Fibroblast of mammary gland (primary cell): ENCODE measurements around the gene ECT2L.

ENCODE experiments used
- DNase-seq: peaks from one replicate; pipeline ENCODE4 v3.0.0-alpha.2; 2010; ENCODE audit warnings: low read depth
- H3K4me3 ChIP-seq: 2 replicates; pipeline ENCODE4 v1.5.1; 2011; ENCODE audit warnings: low read depth, mild to moderate bottlenecking, low read length, moderate library complexity; ENCODE audit not compliant: control insufficient read depth
- TF ChIP-seq, protein P1 (sequence below): conservative IDR thresholded peaks from 2 replicates; pipeline ENCODE4 v1.5.1; 2011; ENCODE audit warnings: low read depth, low read length, inconsistent platforms; ENCODE audit not compliant: control insufficient read depth, insufficient read depth

Gene ECT2L

GRCh38 chr6:138865480-138866109 lies 69.7 kb downstream of the ECT2L start:
- DNase-seq, result no peak
- TF ChIP-seq, protein P1, sequence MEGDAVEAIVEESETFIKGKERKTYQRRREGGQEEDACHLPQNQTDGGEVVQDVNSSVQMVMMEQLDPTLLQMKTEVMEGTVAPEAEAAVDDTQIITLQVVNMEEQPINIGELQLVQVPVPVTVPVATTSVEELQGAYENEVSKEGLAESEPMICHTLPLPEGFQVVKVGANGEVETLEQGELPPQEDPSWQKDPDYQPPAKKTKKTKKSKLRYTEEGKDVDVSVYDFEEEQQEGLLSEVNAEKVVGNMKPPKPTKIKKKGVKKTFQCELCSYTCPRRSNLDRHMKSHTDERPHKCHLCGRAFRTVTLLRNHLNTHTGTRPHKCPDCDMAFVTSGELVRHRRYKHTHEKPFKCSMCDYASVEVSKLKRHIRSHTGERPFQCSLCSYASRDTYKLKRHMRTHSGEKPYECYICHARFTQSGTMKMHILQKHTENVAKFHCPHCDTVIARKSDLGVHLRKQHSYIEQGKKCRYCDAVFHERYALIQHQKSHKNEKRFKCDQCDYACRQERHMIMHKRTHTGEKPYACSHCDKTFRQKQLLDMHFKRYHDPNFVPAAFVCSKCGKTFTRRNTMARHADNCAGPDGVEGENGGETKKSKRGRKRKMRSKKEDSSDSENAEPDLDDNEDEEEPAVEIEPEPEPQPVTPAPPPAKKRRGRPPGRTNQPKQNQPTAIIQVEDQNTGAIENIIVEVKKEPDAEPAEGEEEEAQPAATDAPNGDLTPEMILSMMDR, result no peak
- H3K4me3 ChIP-seq, result no peak overlapping the region

GRCh38 chr6:138868181-138868580 lies 72.3 kb downstream of the ECT2L start:
- no peak for DNase-seq
- no peak overlapping the region for H3K4me3 ChIP-seq
- TF ChIP-seq, protein P1, result no peak

- no peak overlapping the region for H3K4me3 ChIP-seq
- DNase-seq, result peak; percentile 5
- TF ChIP-seq, protein P1, result no peak
Observed at GRCh38 chr6:138869398-138869797, 73.5 kb downstream of the ECT2L start.

DNA sequence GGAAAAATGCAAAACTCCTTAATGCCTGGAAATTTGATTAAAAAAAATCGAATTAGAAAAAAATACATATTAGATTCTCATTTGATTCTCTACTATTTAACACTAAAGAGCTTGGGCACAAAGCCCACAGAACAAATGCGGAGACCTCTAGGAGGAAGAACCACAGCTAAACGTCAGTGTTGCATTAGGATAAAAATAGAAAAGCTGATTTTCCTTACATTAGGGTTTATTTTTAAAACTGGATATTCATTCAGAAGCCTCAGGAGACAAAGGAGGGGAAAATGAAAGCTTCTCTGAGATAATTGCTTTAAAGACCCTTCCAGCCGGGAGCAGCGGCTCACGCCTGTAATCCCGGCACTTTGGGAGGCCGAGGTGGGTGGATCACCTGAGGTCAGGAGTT lies 77.3 kb downstream of the ECT2L start:
- TF ChIP-seq, protein P1, result no peak

GRCh38 chr6:138882369-138883017 lies 86.6 kb downstream of the ECT2L start:
- DNase-seq, result no peak

More for the DNA sequence above, 77.3 kb downstream of the ECT2L start:
- H3K4me3 ChIP-seq, result no peak overlapping the region
- no peak for DNase-seq

GRCh38 chr6:138885156-138885819 lies 89.4 kb downstream of the ECT2L start:
- no peak for DNase-seq
- H3K4me3 ChIP-seq, result no peak overlapping the region
- TF ChIP-seq, protein P1, result no peak

More at GRCh38 chr6:138882369-138883017, 86.6 kb downstream of the ECT2L start:
- TF ChIP-seq, protein P1, result no peak
- no peak overlapping the region for H3K4me3 ChIP-seq
